Prostate gland (tissue), 2 donors: Measurements from ENCODE around the gene MB21D2. TPM values are rescaled to one million over a fixed set of nuclear protein-coding genes. Genes with fewer than 3 reads are reported as not detected.

ENCODE experiments used
- DNase-seq: peaks from one replicate; pipeline ENCODE4 v3.0.0-alpha.2; 2019; ENCODE audit warnings: low spot score
- H3K27ac ChIP-seq, 2 donors: fragments of 200-600 bp; sonication (generic); 2 replicates each; pipeline ENCODE4 v1.5.1; 2017 to 2019
- H3K27me3 ChIP-seq: fragments of 200-600 bp; sonication (generic); replicated peaks from 2 replicates; pipeline ENCODE4 v1.5.1; 2019; ENCODE audit not compliant: insufficient read depth
- H3K36me3 ChIP-seq, 2 donors: fragments of 200-600 bp; sonication (generic); 1 replicate in 1 of 2; 2 replicates in 1 of 2; pipeline versions ENCODE4 v1.5.1 to v1.8.1; 2017 to 2019
- H3K4me1 ChIP-seq: fragments of 200-600 bp; sonication (generic); replicated peaks from 2 replicates; pipeline ENCODE4 v1.5.1; 2019
- H3K4me3 ChIP-seq, 2 donors: fragments of 200-600 bp; sonication (generic); 2 replicates each; pipeline ENCODE4 v1.5.1; 2017 to 2019
- H3K9me3 ChIP-seq: fragments of 200-600 bp; sonication (generic); 2 replicates; pipeline ENCODE4 v1.5.1; 2017
- CTCF ChIP-seq, 4 experiments: fragments of 200-600 bp in 2 of 4; fragments of 450-650 bp in 2 of 4; sonication (generic) in 2 of 4; IDR thresholded peaks; 1 replicate in 3 of 4; 2 replicates in 1 of 4; pipeline ENCODE4 v1.5.1; 2016 to 2019; ENCODE audit warnings: antibody characterized with exemption in 4 of 4, mild to moderate bottlenecking in 2 of 4, moderate library complexity in 2 of 4
- POLR2A ChIP-seq: fragments of 450-650 bp; IDR thresholded peaks from one replicate; pipeline ENCODE4 v1.6.1; 2016; ENCODE audit warnings: antibody characterized with exemption, mild to moderate bottlenecking
- POLR2AphosphoS5 ChIP-seq: sonication (generic); formaldehyde crosslinking; IDR thresholded peaks from one replicate; pipeline ENCODE4 v1.6.1; 2017; ENCODE audit warnings: antibody characterized with exemption
- WGBS: methylation state at CpG from one replicate; pipeline ENCODE4 v1.1.5; 2018; 5-methylcytosine and 5-hydroxymethylcytosine counted together
- intact Hi-C: fragments of 100-400 bp; cut with DNase I; formaldehyde crosslinking; loops from one replicate; pipeline ENCODE4 v1.14.2; 2022
- total RNA-seq, 2 donors: library from RNA; depleted of rRNA; stranded (reverse); fragments of >200 nt; gene quantifications; one replicate each; pipeline ENCODE4 v1.1.0, GENCODE V29; 2016

Gene MB21D2
- total RNA-seq, 2 donors from 2014 or later = 1.8 to 20.4 TPM

GRCh38 chr3:192802957-192803899, 114.4 kb downstream of the MB21D2 start:
- no peaks in the 10 kb centered on the region for H3K27me3 ChIP-seq
- TF ChIP-seq POLR2AphosphoS5 (no peak), POLR2A (no peak), CTCF (IDR thresholded peaks at IDR 0.05) (peak in 3 of 4 experiments; percentile 53 to 65 (median 59))
- no peaks in the 10 kb centered on the region for H3K9me3 ChIP-seq
- H3K27ac ChIP-seq = no peak overlapping the region
- H3K36me3 ChIP-seq = no peaks in the 10 kb centered on the region
- H3K4me1 ChIP-seq = no peaks in the 10 kb centered on the region
- 45% methylated on average over 7 of the region's 7 CpGs for WGBS
- DNase-seq = no peak
- intact Hi-C loops = loop anchor here (5.0 kb wide), 1 partner anchor 336 kb away; no protein-coding TSS in a partner anchor
- no peak overlapping the region for H3K4me3 ChIP-seq

- no peak overlapping the region for H3K4me3 ChIP-seq
- no peaks in the 10 kb centered on the region for H3K9me3 ChIP-seq
- no peaks in the 10 kb centered on the region for H3K4me1 ChIP-seq
- no peaks in the 10 kb centered on the region for H3K27me3 ChIP-seq
- 90% methylated on average over 5 of the region's 5 CpGs for WGBS
- TF ChIP-seq CTCF (IDR thresholded peaks at IDR 0.05) (no peak), POLR2AphosphoS5 (no peak), POLR2A (no peak)
- no peaks in the 10 kb centered on the region for H3K36me3 ChIP-seq
- intact Hi-C loops = loop anchor here (2.0 to 5.0 kb wide), 2 partner anchors 231 to 335 kb away; no protein-coding TSS in a partner anchor
- no peak overlapping the region for H3K27ac ChIP-seq
- no peak for DNase-seq
Measured at GRCh38 chr3:192801985-192802384, 115.7 kb downstream of the MB21D2 start.

- Histone ChIP-seq H3K27me3 (no peaks in the 10 kb centered on the region), H3K36me3 (no peaks in the 10 kb centered on the region), H3K9me3 (no peaks in the 10 kb centered on the region), H3K4me3 (no peak overlapping the region), H3K4me1 (no peaks in the 10 kb centered on the region), H3K27ac (no peak overlapping the region)
- no peak for TF ChIP-seq POLR2A
- TF ChIP-seq POLR2AphosphoS5 = no peak
- TF ChIP-seq CTCF (IDR thresholded peaks at IDR 0.05) = no peak
- intact Hi-C loops = loop anchor here (2.0 to 5.0 kb wide), 2 partner anchors 229 to 332 kb away; no protein-coding TSS in a partner anchor
- WGBS = 74% methylated on average over 2 of the region's 2 CpGs
- no peak for DNase-seq
Measured at GRCh38 chr3:192799721-192800120, 117.9 kb downstream of the MB21D2 start.

- Histone ChIP-seq H3K27me3 (no peaks in the 10 kb centered on the region), H3K4me3 (no peak overlapping the region), H3K36me3 (no peaks in the 10 kb centered on the region), H3K4me1 (no peaks in the 10 kb centered on the region), H3K27ac (no peak overlapping the region), H3K9me3 (no peaks in the 10 kb centered on the region)
- TF ChIP-seq POLR2AphosphoS5 (no peak), POLR2A (no peak), CTCF (IDR thresholded peaks at IDR 0.05) (no peak)
- intact Hi-C loops = no loop called here
- DNase-seq = no peak
- 65% methylated on average over 6 of the region's 6 CpGs for WGBS
Measured at GRCh38 chr3:192795021-192795420, 122.6 kb downstream of the MB21D2 start.
